Activated CD8-positive, alpha-beta memory T cell treated with anti-CD3 and anti-CD28 coated beads for 1 hour (primary cell): ENCODE data around the gene STPG3.

Source experiments
- DNase-seq, 2 donors: peaks; one replicate each; pipeline ENCODE4 v3.0.0-alpha.2; 2020; ENCODE audit warnings: low read depth in 1 of 2; ENCODE audit errors: extremely low read depth in 1 of 2

The STPG3 gene

GRCh38 chr9:137221506-137222111 lies 29.5 kb upstream of the STPG3 start:
- DNase-seq: no peak

- DNase-seq: no peak
Observed at GRCh38 chr9:137222190-137223077, 28.7 kb upstream of the STPG3 start, which contains the start of gene RNF208. Gene RNF208 (minus strand): TSS chr9:137222240. CDS start chr9:137221212, 1,028 bp downstream.

GRCh38 chr9:137223078-137223970 lies 27.8 kb upstream of the STPG3 start:
- DNase-seq: peak; percentile 94 to 97

GRCh38 chr9:137224830-137225694 lies 26.0 kb upstream of the STPG3 start, which contains the start of gene CYSRT1:
Gene CYSRT1 (plus strand): TSS chr9:137225174. CDS start chr9:137225622, 448 bp downstream.
- no peak for DNase-seq

GRCh38 chr9:137225699-137226331 lies 25.3 kb upstream of the STPG3 start:
- DNase-seq: no peak

- DNase-seq: no peak
Observed at GRCh38 chr9:137226338-137227053, 24.6 kb upstream of the STPG3 start.

GRCh38 chr9:137227054-137227852 lies 23.8 kb upstream of the STPG3 start, which contains the start of gene RNF224:
Gene RNF224 (plus strand): TSS chr9:137227502. CDS start chr9:137228336, 834 bp downstream.
- DNase-seq: peak; percentile 61 to 74

- DNase-seq: no peak
Observed at GRCh38 chr9:137227853-137228505, 23.1 kb upstream of the STPG3 start.

- no peak for DNase-seq
Observed at GRCh38 chr9:137228506-137228967, 22.5 kb upstream of the STPG3 start.

GRCh38 chr9:137228968-137229896 lies 21.9 kb upstream of the STPG3 start:
- DNase-seq: no peak

- no peak for DNase-seq
Observed at GRCh38 chr9:137229903-137230704, 21.0 kb upstream of the STPG3 start.

GRCh38 chr9:137230705-137231371 lies 20.2 kb upstream of the STPG3 start, which contains the start of gene SLC34A3:
Gene SLC34A3 (plus strand): TSS chr9:137230901. CDS start chr9:137231703, 802 bp downstream.
- no peak for DNase-seq

- DNase-seq: no peak
Observed at GRCh38 chr9:137231372-137232039, 19.6 kb upstream of the STPG3 start.

- no peak for DNase-seq
Observed at GRCh38 chr9:137232101-137232500, 19.0 kb upstream of the STPG3 start.
